ENCODE results near the gene HAO2. TPM values are rescaled to one million over a fixed set of nuclear protein-coding genes. Genes with fewer than 3 reads are reported as not detected.

Gene HAO2
- total RNA-seq, 2 donors from 2014 or later = not detected

- H3K4me3 Mint-ChIP-seq = no peak overlapping the region
These were observed 9.9 kb upstream of the HAO2 start for GRCh38 chr1:119358636-119359035.

GRCh38 chr1:119359730-119360129 lies 8.9 kb upstream of the HAO2 start:
- H3K9me3 ChIP-seq (ENCODE audit: control insufficient read depth, low read length, poor library complexity, severe bottlenecking) = no peaks in the 10 kb centered on the region
- ATAC-seq (no peak), DNase-seq (no peak)
- no peaks in the 10 kb centered on the region for H3K4me1 Mint-ChIP-seq
- no peak overlapping the region for H3K4me3 Mint-ChIP-seq
- H3K27me3 Mint-ChIP-seq = peaks cover 28% of the 10 kb centered on the region
- peaks cover 2% of the 10 kb centered on the region for H3K36me3 Mint-ChIP-seq (ENCODE audit: low read depth)
- no peak overlapping the region for H3K27ac Mint-ChIP-seq

More at GRCh38 chr1:119358636-119359035, 9.9 kb upstream of the HAO2 start:
- Mint-ChIP-seq H3K36me3 (ENCODE audit: low read depth) (peaks cover 2% of the 10 kb centered on the region), H3K27me3 (peaks cover 28% of the 10 kb centered on the region), H3K4me1 (peaks cover 2% of the 10 kb centered on the region), H3K27ac (no peak overlapping the region)
- DNase-seq (no peak), ATAC-seq (no peak)
- H3K9me3 ChIP-seq (ENCODE audit: control insufficient read depth, low read length, poor library complexity, severe bottlenecking) = no peaks in the 10 kb centered on the region

DNA sequence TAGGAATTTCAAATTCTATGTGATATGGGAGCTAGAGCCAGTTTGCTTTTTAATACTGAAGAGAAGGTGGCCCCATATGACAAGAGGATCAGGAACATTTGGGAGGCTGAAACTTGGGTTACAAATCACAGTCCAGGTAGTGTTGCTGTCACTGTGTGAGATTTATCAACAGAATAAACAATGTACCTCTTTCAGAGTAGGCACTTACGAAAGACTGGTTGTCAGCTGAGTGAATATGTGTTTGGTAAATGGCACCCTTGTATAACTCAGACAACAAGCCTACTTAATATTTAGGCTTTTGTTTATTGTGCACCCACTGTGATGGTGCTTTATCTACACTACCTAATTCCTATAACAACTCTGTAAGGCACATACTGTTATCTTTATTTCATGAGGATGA lies 7.4 kb upstream of the HAO2 start:
- ATAC-seq (no peak), DNase-seq (no peak)
- Mint-ChIP-seq H3K4me1 (no peaks in the 10 kb centered on the region), H3K36me3 (ENCODE audit: low read depth) (peaks cover 2% of the 10 kb centered on the region), H3K4me3 (no peak overlapping the region), H3K27me3 (peaks cover 29% of the 10 kb centered on the region), H3K27ac (no peak overlapping the region)
- no peaks in the 10 kb centered on the region for H3K9me3 ChIP-seq (ENCODE audit: control insufficient read depth, low read length, poor library complexity, severe bottlenecking)

DNA sequence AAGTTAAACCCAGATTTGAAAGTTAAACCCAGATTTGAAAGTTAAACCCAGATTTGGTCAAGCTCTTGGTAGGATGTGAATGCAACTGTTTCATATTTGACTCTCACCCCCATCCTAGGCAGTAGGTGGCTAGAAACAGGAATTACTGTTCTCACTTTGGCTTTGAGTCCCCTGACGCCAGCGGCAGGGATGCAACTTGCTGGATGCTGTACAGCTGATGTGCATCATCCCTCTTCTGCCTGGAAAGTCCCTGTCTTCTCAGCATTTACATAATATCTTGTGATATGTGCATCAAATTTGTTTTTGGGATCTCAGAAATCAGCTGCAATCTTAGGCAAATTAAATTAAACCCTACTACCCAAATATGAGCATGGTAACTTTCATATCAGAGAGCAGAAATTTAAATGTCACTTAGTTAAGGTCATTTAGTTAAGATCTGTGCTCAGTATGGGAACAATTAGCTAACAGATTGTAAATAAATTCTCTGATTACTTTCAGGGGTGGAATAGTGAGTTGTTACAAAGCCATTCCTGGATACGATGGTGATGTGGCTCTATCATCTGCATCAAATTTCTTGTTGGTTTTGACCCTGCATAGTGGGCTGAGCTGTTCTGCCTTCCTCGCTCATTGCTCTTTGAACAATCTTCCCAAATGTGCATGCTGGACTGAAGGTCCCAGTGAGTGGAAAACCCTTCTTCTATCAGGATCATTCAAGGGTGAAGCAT lies 6.8 kb upstream of the HAO2 start:
- Mint-ChIP-seq H3K27ac (no peak overlapping the region), H3K4me1 (no peaks in the 10 kb centered on the region), H3K36me3 (ENCODE audit: low read depth) (peaks cover 2% of the 10 kb centered on the region), H3K27me3 (peaks cover 31% of the 10 kb centered on the region), H3K4me3 (no peak overlapping the region)
- DNase-seq = no peak
- no peaks in the 10 kb centered on the region for H3K9me3 ChIP-seq (ENCODE audit: control insufficient read depth, low read length, poor library complexity, severe bottlenecking)
- ATAC-seq = no peak

DNA sequence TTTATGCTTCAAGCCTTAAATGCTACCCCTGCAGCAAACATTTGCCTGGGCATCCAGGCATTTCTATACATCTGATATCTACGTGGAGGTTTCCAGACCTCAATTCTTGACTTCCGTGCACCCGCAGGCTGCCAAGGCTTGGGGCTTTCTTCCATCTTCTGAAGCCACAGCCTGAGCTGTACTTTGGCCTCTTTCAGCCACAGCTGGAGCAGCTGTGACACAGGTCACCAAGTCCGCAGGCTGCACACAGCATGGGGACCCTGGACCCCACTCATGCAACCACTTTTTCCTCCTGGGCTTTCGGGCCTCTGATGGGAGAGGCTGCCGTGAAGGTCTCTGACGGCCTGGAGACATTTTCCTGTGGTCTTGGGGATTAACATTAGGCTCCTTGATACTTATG lies 5.4 kb upstream of the HAO2 start:
- H3K4me1 Mint-ChIP-seq = no peaks in the 10 kb centered on the region
- no peaks in the 10 kb centered on the region for H3K9me3 ChIP-seq (ENCODE audit: control insufficient read depth, low read length, poor library complexity, severe bottlenecking)
- no peaks in the 10 kb centered on the region for H3K36me3 Mint-ChIP-seq (ENCODE audit: low read depth)
- H3K4me3 Mint-ChIP-seq = no peak overlapping the region
- ATAC-seq (no peak), DNase-seq (no peak)
- no peak overlapping the region for H3K27ac Mint-ChIP-seq
- H3K27me3 Mint-ChIP-seq = peaks cover 37% of the 10 kb centered on the region

- DNase-seq (no peak), ATAC-seq (no peak)
- no peaks in the 10 kb centered on the region for H3K9me3 ChIP-seq (ENCODE audit: control insufficient read depth, low read length, poor library complexity, severe bottlenecking)
- no peak overlapping the region for H3K4me3 Mint-ChIP-seq
- peaks cover 41% of the 10 kb centered on the region for H3K27me3 Mint-ChIP-seq
- no peak overlapping the region for H3K27ac Mint-ChIP-seq
- H3K4me1 Mint-ChIP-seq = no peaks in the 10 kb centered on the region
- H3K36me3 Mint-ChIP-seq (ENCODE audit: low read depth) = peaks cover 2% of the 10 kb centered on the region
These were observed 3.9 kb upstream of the HAO2 start for GRCh38 chr1:119364640-119365039.

DNA sequence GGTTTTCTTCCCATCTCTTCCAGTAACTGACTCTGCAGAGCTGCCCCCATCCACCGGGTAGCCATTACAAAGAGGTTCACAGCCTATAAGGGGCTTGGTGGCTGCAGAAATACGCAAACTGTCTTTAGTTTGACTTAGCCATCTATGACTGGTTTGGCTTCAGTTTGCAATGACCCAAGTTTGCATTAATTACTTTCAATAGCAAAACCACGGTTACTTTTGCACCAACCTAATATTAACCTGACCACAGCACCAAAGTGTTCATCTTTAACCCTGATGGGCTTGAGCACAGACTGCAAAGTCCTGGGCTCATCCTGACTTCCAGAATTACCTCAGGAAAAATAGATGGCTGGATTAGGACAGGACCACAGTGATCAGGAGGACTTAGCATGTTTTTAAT lies 2.2 kb upstream of the HAO2 start:
- no peak for ATAC-seq
- H3K9me3 ChIP-seq (ENCODE audit: control insufficient read depth, low read length, poor library complexity, severe bottlenecking) = no peaks in the 10 kb centered on the region
- peaks cover 58% of the 10 kb centered on the region for H3K27me3 Mint-ChIP-seq
- no peaks in the 10 kb centered on the region for H3K4me1 Mint-ChIP-seq
- peaks cover 2% of the 10 kb centered on the region for H3K36me3 Mint-ChIP-seq (ENCODE audit: low read depth)
- no peak overlapping the region for H3K4me3 Mint-ChIP-seq
- no peak for DNase-seq
- no peak overlapping the region for H3K27ac Mint-ChIP-seq

DNA sequence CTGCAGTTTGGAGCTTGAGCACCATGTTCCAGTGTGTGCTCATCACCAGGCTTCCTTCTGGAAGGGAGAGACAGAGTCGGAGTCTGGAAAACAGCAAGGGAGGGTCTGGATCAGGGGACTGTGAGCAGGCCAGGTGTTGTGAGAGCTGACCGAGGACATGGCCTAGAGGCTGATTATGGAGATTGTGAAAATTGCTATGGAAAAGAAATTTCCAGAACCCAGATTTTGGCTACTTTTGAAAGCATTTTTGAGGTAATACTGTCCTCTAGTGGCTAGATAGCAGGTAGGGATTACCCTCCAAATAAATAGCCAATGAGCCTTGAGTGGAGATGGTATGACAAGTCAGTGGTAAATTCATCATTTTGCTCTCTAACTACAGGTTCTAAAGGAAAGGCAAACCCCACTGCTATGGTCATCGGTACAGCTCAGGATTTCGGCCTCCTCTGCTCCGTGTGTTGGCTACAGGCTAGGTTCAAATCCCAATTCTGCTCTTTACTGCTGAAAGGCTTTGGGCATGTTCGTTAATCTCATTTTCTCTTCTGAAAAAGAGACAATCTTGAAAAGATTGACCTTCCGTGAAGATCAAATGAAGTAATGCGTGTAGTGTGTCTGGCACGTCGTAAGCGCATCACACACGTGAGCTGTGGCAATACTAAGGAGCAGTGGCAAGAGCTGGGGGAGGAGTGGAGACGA lies 1.0 kb upstream of the HAO2 start:
- peak overlapping the region; percentile 16 for H3K27ac Mint-ChIP-seq
- H3K4me3 Mint-ChIP-seq = no peak overlapping the region
- peaks cover 2% of the 10 kb centered on the region for H3K36me3 Mint-ChIP-seq (ENCODE audit: low read depth)
- H3K9me3 ChIP-seq (ENCODE audit: control insufficient read depth, low read length, poor library complexity, severe bottlenecking) = no peaks in the 10 kb centered on the region
- H3K4me1 Mint-ChIP-seq = no peaks in the 10 kb centered on the region
- no peak for ATAC-seq
- H3K27me3 Mint-ChIP-seq = peaks cover 52% of the 10 kb centered on the region
- no peak for DNase-seq

GRCh38 chr1:119370748-119371147 lies 2.2 kb downstream of the HAO2 start:
- H3K27me3 Mint-ChIP-seq = peaks cover 56% of the 10 kb centered on the region

GRCh38 chr1:119371815-119372214 lies 3.2 kb downstream of the HAO2 start:
- ATAC-seq = no peak
- Mint-ChIP-seq H3K4me1 (peaks cover 5% of the 10 kb centered on the region), H3K4me3 (no peak overlapping the region), H3K27ac (no peak overlapping the region), H3K36me3 (ENCODE audit: low read depth) (peaks cover 4% of the 10 kb centered on the region), H3K27me3 (peaks cover 46% of the 10 kb centered on the region)
- no peaks in the 10 kb centered on the region for H3K9me3 ChIP-seq (ENCODE audit: control insufficient read depth, low read length, poor library complexity, severe bottlenecking)
- DNase-seq = no peak

More at GRCh38 chr1:119370748-119371147, 2.2 kb downstream of the HAO2 start:
- no peaks in the 10 kb centered on the region for H3K9me3 ChIP-seq (ENCODE audit: control insufficient read depth, low read length, poor library complexity, severe bottlenecking)
- no peak overlapping the region for H3K4me3 Mint-ChIP-seq
- ATAC-seq (no peak), DNase-seq (no peak)
- H3K27ac Mint-ChIP-seq = no peak overlapping the region
- peaks cover 4% of the 10 kb centered on the region for H3K36me3 Mint-ChIP-seq (ENCODE audit: low read depth)
- H3K4me1 Mint-ChIP-seq = peaks cover 5% of the 10 kb centered on the region

DNA sequence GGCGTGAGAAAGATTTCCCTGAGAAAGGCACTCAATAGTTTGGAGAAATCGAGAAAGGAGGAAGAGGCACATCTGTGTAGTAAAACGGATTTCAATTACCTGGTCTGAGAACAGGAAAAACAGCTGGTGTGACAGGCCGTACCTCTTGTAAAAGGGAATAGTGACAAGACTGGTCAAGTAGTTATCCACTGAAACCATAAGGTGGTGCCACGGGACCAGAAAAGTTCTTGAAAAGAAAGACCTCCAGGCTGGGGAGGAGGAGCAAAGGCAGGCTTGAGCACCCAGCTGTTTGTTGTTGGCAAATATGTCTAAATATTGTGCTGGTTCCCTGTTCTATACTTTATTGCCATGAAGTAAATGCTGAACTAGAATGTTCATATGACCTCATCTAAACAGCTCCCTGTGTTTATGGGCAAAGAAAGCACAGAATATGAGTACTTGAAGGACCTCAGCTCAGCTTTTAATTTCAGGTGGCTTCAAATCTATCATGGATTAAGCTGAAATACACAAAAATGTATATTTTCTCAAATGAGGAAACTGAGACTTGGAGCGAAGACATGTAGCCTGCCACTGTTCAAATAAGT lies 4.0 kb downstream of the HAO2 start:
- Mint-ChIP-seq H3K36me3 (ENCODE audit: low read depth) (peaks cover 4% of the 10 kb centered on the region), H3K4me1 (peaks cover 5% of the 10 kb centered on the region), H3K4me3 (no peak overlapping the region), H3K27me3 (peaks cover 38% of the 10 kb centered on the region), H3K27ac (no peak overlapping the region)
- DNase-seq (no peak), ATAC-seq (no peak)
- no peaks in the 10 kb centered on the region for H3K9me3 ChIP-seq (ENCODE audit: control insufficient read depth, low read length, poor library complexity, severe bottlenecking)

GRCh38 chr1:119373465-119373864 lies 4.9 kb downstream of the HAO2 start:
- H3K4me3 Mint-ChIP-seq = no peak overlapping the region
- H3K4me1 Mint-ChIP-seq = peaks cover 5% of the 10 kb centered on the region
- H3K27me3 Mint-ChIP-seq = peaks cover 32% of the 10 kb centered on the region
- H3K36me3 Mint-ChIP-seq (ENCODE audit: low read depth) = peaks cover 4% of the 10 kb centered on the region
- no peak overlapping the region for H3K27ac Mint-ChIP-seq
- ATAC-seq (no peak), DNase-seq (no peak)
- H3K9me3 ChIP-seq (ENCODE audit: control insufficient read depth, low read length, poor library complexity, severe bottlenecking) = no peaks in the 10 kb centered on the region

DNA sequence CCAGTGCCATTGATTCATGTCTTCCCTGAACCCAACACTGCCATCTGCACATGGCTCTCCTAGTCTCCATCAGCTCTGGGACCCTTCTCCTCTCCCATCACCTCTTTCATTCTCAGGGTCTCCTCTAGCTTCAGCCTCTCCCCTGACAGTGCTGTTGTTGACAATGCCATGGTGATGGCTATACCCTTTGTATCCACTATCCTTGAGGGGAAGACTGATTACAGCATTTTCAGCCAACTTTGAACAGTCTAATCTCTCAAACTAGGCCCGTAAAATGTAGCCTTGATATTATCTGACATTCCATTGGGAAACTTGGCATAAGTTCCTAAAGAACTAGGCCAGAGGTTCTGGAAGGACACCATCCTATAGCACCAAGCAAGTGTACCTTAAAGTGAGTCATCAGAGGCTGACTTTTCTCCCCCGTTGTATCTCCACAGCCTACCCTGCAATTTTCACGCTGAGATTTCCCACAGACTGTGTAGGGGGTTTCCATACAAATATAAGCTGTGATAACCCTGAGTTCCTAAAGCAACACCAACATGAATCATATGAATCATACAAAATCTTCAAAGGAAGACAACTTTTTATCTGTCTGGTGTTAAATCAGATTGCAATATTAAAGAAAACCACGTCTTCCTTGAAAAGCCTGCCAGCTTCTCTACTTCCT lies 5.8 kb downstream of the HAO2 start:
- Mint-ChIP-seq H3K4me1 (peaks cover 5% of the 10 kb centered on the region), H3K4me3 (no peak overlapping the region), H3K27ac (no peak overlapping the region), H3K36me3 (ENCODE audit: low read depth) (peaks cover 2% of the 10 kb centered on the region), H3K27me3 (peaks cover 24% of the 10 kb centered on the region)
- ATAC-seq (peak; percentile 25), DNase-seq (no peak)
- no peaks in the 10 kb centered on the region for H3K9me3 ChIP-seq (ENCODE audit: control insufficient read depth, low read length, poor library complexity, severe bottlenecking)
